ENCODE results near the gene ODAM. TPM values are rescaled to one million over a fixed set of nuclear protein-coding genes. Genes with fewer than 3 reads are reported as not detected.
"Not testable (repeated sequence)": the region's sequence is repeated elsewhere in the genome, so short reads cannot be mapped to it uniquely, and the experiment has no call there.

Gene ODAM
- total RNA-seq, 1 donor from 2014 or later = not detected

- no peaks in the 10 kb centered on the region for H3K27me3 Mint-ChIP-seq (ENCODE audit: low read depth)
- intact Hi-C loops (cut with micrococcal nuclease) = no loop called here
- H3K27ac Mint-ChIP-seq = no peak overlapping the region
- H3K4me1 Mint-ChIP-seq (ENCODE audit: low read depth) = no peaks in the 10 kb centered on the region
- DNase-seq (ENCODE audit: low spot score) = no peak
- H3K9me3 Mint-ChIP-seq = no peaks in the 10 kb centered on the region
- H3K36me3 Mint-ChIP-seq (ENCODE audit: low read depth) = no peaks in the 10 kb centered on the region
- H3K4me3 Mint-ChIP-seq (ENCODE audit: low read depth) = no peak overlapping the region
These were observed 43.8 kb downstream of the ODAM start for GRCh38 chr4:70239131-70239883.

- Mint-ChIP-seq H3K36me3 (ENCODE audit: low read depth) (no peaks in the 10 kb centered on the region), H3K4me1 (ENCODE audit: low read depth) (no peaks in the 10 kb centered on the region), H3K4me3 (ENCODE audit: low read depth) (no peak overlapping the region), H3K27ac (no peak overlapping the region), H3K9me3 (no peaks in the 10 kb centered on the region), H3K27me3 (ENCODE audit: low read depth) (no peaks in the 10 kb centered on the region)
- intact Hi-C loops (cut with micrococcal nuclease) = no loop called here
- no peak for DNase-seq (ENCODE audit: low spot score)
These were observed 44.5 kb downstream of the ODAM start for GRCh38 chr4:70239884-70240591.

GRCh38 chr4:70242297-70242696 lies 46.8 kb downstream of the ODAM start, which contains the start of gene CSN3:
Gene CSN3 (plus strand): TSS chr4:70242597. CDS start chr4:70244820, 2,223 bp downstream.
- H3K4me1 Mint-ChIP-seq (ENCODE audit: low read depth); DNase-seq (ENCODE audit: low spot score); H3K36me3 Mint-ChIP-seq (ENCODE audit: low read depth); H3K27ac Mint-ChIP-seq; intact Hi-C loops (cut with micrococcal nuclease); H3K4me3 Mint-ChIP-seq (ENCODE audit: low read depth); H3K9me3 Mint-ChIP-seq; H3K27me3 Mint-ChIP-seq (ENCODE audit: low read depth): not testable (repeated sequence)

GRCh38 chr4:70243091-70243490 lies 47.6 kb downstream of the ODAM start:
- Mint-ChIP-seq H3K9me3 (no peaks in the 10 kb centered on the region), H3K4me1 (ENCODE audit: low read depth) (no peaks in the 10 kb centered on the region), H3K36me3 (ENCODE audit: low read depth) (no peaks in the 10 kb centered on the region), H3K4me3 (ENCODE audit: low read depth) (no peak overlapping the region), H3K27ac (no peak overlapping the region), H3K27me3 (ENCODE audit: low read depth) (no peaks in the 10 kb centered on the region)
- DNase-seq (ENCODE audit: low spot score) = no peak
- intact Hi-C loops (cut with micrococcal nuclease) = no loop called here

- intact Hi-C loops (cut with micrococcal nuclease) = no loop called here
- no peaks in the 10 kb centered on the region for H3K4me1 Mint-ChIP-seq (ENCODE audit: low read depth)
- no peak overlapping the region for H3K4me3 Mint-ChIP-seq (ENCODE audit: low read depth)
- no peaks in the 10 kb centered on the region for H3K36me3 Mint-ChIP-seq (ENCODE audit: low read depth)
- no peaks in the 10 kb centered on the region for H3K9me3 Mint-ChIP-seq
- H3K27me3 Mint-ChIP-seq (ENCODE audit: low read depth) = no peaks in the 10 kb centered on the region
- no peak for DNase-seq (ENCODE audit: low spot score)
- no peak overlapping the region for H3K27ac Mint-ChIP-seq
These were observed 55.9 kb downstream of the ODAM start for GRCh38 chr4:70251250-70251944.

- Mint-ChIP-seq H3K27ac (no peak overlapping the region), H3K27me3 (ENCODE audit: low read depth) (no peaks in the 10 kb centered on the region), H3K9me3 (no peaks in the 10 kb centered on the region), H3K36me3 (ENCODE audit: low read depth) (no peaks in the 10 kb centered on the region), H3K4me1 (ENCODE audit: low read depth) (no peaks in the 10 kb centered on the region), H3K4me3 (ENCODE audit: low read depth) (no peak overlapping the region)
- intact Hi-C loops (cut with micrococcal nuclease) = no loop called here
- no peak for DNase-seq (ENCODE audit: low spot score)
These were observed 56.4 kb downstream of the ODAM start for GRCh38 chr4:70251945-70252277.

Other genes with a start within 250 kb of the ODAM start
- gene CSN2, start 230.0 kb upstream of the ODAM start, total RNA-seq = not detected in 2 replicates
- not detected in 2 replicates for gene STATH, start 199.8 kb upstream of the ODAM start, total RNA-seq
- gene HTN3, start 167.3 kb upstream of the ODAM start, total RNA-seq = not detected in 2 replicates
- gene HTN1, start 145.3 kb upstream of the ODAM start, total RNA-seq = not detected in 2 replicates
- not detected in 2 replicates for gene PRR27, start 41.5 kb upstream of the ODAM start, total RNA-seq
- not detected in 2 replicates for gene FDCSP, start 30.4 kb downstream of the ODAM start, total RNA-seq
- gene CSN3, start 46.9 kb downstream of the ODAM start, total RNA-seq = not detected in 2 replicates
- not detected in 2 replicates for gene CABS1, start 139.3 kb downstream of the ODAM start, total RNA-seq
- not detected in 2 replicates for gene SMR3A, start 165.0 kb downstream of the ODAM start, total RNA-seq
- not detected in 2 replicates for gene SMR3B, start 187.4 kb downstream of the ODAM start, total RNA-seq
- gene OPRPN, start 202.2 kb downstream of the ODAM start, total RNA-seq = not detected in 2 replicates